Heart left ventricle (tissue), 13 donors: ENCODE measurements around the gene AP4E1.

Experiments
- POLR2A ChIP-seq, 2 donors: fragments of 450-650 bp; IDR thresholded peaks; one replicate each; pipeline ENCODE4 v1.6.1; 2017; ENCODE audit warnings: antibody characterized with exemption in 2 of 2, mild to moderate bottlenecking in 2 of 2, moderate library complexity in 2 of 2
- TF ChIP-seq, protein P1 (sequence below), 12 donors: fragments of 200-600 bp; sonication (generic) in 4 of 12; IDR thresholded peaks; one replicate each; pipeline versions ENCODE4 v1.5.0 to v1.8.0; 2018 to 2022; ENCODE audit warnings: antibody characterized with exemption in 12 of 12, mild to moderate bottlenecking in 5 of 12
- donor health status: ischemic (EF 13 %, LVEDD 7.1; RV severe dilation, severe dysfunction).
- donor health status: DM: no; HTN: yes; CAD: no.
- donor health status: DM: no; HTN: no; CAD: no.
- donor health status: ischemic (EF 25% LVEDD 6.9; RV normal size, moderate dysfunction).
- donor health status: ischemic (EF 25% LVEDD 5.7; RV mildly dilated, moderate dysfunction).
- donor health status: ischemic (EF 35%, LVEDD 5.7; RV mildly dilated, moderate dysfunction).
- donor health status: nonischemic (EF 11% LVEDD 7.7; RV severe dilation, severe dysfunction).
- donor health status: DM: yes; HTN: yes; CAD: no.
- donor health status: PGD.
- donor health status: ischemic (EF 29% LVEDD 5.4; RV normal size, mild dysfunction).
- donor health status: nonischemic (EF 23%, LVEDD 6.1; RV moderate dilation, normal function).

DNA sequence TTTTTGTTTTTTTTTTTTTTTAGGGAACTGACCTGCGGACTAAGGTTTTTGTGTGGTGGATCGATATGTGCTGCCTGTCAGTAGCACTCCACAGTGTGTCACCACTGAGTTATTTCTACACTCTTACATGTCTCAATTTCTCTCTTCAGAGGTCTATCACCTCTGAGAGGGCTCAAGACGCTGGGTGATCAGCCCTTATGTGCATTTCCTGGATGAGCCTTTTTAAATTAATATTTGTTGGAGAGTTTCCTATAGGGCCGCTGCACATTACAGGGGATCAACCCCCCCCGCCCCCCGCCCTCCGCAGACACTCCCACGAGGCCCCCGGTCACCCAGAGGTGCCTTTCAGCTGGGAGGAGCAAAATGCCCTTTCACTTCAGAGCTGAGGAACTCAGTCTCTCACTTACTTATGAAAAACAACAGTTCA lies 34.5 kb upstream of the AP4E1 start:
- TF ChIP-seq, protein P1, sequence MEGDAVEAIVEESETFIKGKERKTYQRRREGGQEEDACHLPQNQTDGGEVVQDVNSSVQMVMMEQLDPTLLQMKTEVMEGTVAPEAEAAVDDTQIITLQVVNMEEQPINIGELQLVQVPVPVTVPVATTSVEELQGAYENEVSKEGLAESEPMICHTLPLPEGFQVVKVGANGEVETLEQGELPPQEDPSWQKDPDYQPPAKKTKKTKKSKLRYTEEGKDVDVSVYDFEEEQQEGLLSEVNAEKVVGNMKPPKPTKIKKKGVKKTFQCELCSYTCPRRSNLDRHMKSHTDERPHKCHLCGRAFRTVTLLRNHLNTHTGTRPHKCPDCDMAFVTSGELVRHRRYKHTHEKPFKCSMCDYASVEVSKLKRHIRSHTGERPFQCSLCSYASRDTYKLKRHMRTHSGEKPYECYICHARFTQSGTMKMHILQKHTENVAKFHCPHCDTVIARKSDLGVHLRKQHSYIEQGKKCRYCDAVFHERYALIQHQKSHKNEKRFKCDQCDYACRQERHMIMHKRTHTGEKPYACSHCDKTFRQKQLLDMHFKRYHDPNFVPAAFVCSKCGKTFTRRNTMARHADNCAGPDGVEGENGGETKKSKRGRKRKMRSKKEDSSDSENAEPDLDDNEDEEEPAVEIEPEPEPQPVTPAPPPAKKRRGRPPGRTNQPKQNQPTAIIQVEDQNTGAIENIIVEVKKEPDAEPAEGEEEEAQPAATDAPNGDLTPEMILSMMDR (IDR thresholded peaks at IDR 0.05): no peak
- TF ChIP-seq POLR2A (IDR thresholded peaks at IDR 0.05): no peak
